Stimulated activated CD4-positive, alpha-beta T cell treated with anti-CD3 and anti-CD28 coated beads, Interleukin-15, amount 100 ng/mL, for 24 hours (primary cell): ENCODE data around the gene MAP3K5.
"Not testable (repeated sequence)": the region's sequence is repeated elsewhere in the genome, so short reads cannot be mapped to it uniquely, and the experiment has no call there.

Experiments
- DNase-seq: peaks from one replicate; pipeline ENCODE4 v3.0.0-alpha.2; 2020

MAP3K5 gene

DNA sequence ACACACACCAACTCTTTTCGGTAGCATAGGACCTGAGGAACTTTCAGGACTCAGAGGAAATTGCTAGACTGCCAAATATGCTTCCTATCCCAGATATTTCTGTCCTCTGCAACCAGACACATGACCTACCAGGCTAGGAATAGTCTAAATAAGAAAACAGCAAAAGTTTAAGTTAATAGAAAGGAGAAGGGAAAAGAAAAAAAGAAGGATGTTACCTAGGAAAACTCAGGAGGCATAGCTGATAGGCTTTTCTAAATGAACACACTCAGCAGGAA lies 74.6 kb downstream of the MAP3K5 start:
- no peak for DNase-seq

- no peak for DNase-seq
Measured at GRCh38 chr6:136716917-136717715, 75.2 kb downstream of the MAP3K5 start.

GRCh38 chr6:136712642-136713041 lies 79.6 kb downstream of the MAP3K5 start:
- not testable (repeated sequence) for DNase-seq

DNA sequence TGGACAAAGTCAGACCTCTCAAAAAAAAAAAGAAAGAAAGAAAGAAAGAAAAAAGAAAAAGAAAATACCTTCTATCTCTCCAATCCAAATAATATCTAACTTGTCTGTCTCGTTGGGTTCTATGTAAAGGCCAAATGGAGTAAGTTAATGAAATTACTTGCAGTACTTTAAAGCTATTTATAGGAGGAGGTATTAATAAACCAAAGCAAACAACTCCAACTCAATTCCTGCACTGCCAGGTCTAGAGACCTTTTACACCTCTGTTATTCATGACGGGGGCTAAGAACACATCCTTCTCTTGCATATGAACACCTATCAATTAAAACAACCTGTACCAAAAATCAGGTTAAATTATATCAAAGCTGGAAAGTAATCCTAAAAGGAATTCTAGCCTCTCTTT lies 80.6 kb downstream of the MAP3K5 start:
- no peak for DNase-seq

- DNase-seq, result no peak
Measured at GRCh38 chr6:136710877-136711552, 81.3 kb downstream of the MAP3K5 start.

DNA sequence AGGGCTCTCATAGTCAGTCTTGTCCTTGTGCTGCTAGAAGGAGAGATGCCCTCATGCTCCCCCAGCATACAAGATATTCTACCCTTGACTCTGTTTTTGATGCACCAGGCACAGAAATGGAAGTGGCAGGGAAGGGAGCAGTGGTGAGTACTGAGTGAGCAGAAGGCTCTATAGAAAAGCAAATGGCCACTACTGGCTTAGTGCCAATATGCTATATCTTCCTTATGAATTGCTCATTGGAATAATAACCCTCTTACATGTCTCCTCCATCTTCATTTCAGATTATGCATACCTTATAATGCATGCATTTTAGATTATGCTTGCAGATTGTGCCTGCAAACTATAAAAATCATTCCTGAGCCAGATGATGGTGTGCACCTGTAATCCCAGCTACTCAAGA lies 82.8 kb downstream of the MAP3K5 start:
- DNase-seq, result no peak

DNA sequence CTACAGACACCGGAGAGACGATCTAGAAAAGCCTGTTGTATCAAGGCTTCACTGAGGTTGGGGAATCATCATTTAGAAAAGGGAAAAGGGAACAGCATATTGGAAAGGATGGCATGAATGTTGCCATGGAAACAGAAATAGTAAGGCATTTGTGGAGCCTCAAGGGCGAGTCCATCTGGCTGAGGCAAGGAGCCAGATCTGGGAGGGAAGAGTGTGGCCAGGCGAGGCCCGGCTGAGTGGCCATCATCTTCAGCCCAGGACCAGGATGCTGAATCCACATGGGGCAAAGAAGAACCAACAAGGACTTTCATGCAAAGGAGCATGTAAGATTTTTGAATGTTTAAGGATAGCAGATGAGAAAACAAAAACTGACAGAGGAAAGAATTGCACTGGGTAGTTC lies 85.8 kb downstream of the MAP3K5 start:
- DNase-seq, result no peak

- DNase-seq, result no peak
Measured at GRCh38 chr6:136703331-136703865, 88.9 kb downstream of the MAP3K5 start.

- DNase-seq, result no peak
Measured at GRCh38 chr6:136701045-136701444, 91.2 kb downstream of the MAP3K5 start.

DNA sequence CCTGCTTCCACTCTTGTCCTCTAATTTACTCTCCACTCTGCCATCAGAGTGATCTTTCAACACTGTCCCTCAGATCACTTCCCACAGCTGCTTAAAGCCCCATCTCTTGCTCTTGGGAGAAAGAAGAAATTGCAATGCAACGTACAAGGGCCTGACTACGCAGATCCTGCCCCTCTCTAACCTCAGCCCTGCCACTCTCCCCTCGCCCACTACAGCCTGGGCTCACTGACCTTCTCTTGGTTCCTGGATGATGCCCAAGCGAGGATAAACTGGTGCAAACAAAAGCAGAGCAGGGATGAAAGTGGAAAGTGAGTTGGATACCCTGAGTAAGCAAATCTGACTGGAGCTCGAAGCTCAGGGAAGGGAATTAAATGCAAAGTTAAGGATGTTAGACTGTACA lies 92.9 kb downstream of the MAP3K5 start:
- DNase-seq, result no peak

- DNase-seq, result no peak
Measured at GRCh38 chr6:136696783-136697364, 95.4 kb downstream of the MAP3K5 start.

- DNase-seq, result no peak
Measured at GRCh38 chr6:136696238-136696637, 96.0 kb downstream of the MAP3K5 start.

DNA sequence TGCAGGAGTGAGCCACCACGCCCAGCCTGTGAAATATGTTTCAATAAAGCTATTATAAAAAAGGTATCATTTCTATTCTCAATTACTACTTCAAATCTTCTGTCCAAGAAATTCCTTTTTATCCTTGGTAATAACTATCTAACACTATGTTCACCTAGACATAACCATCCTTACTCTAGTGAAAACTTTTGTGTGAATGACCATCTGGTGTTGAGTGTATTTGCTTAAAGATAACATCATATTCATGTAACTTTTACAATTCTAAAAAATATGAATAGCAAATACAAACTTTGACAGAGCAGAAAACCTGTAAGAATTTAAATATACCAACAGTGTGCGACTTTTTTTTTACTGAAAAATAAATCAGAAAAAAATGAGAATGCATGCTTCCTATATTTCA lies 96.9 kb downstream of the MAP3K5 start:
- no peak for DNase-seq

- no peak for DNase-seq
Measured at GRCh38 chr6:136693090-136693489, 99.2 kb downstream of the MAP3K5 start.

DNA sequence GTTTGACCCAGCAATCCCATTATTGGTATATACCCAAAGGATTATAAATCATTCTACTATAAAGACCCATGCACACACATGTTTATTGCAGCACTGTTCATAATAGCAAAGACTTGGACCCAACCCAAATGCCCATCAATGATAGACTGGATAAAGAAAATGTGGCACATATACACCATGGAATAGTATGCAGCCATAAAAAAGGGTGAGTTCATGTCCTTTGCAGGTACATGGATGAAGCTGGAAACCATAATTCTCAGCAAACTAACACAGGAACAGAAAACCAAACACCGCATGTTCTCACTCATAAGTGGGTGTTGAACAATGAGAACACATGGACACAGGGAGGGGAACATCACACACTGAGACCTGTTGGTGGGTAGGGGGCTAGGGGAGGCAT lies 104.4 kb downstream of the MAP3K5 start:
- not testable (repeated sequence) for DNase-seq

GRCh38 chr6:136685540-136686108 lies 106.7 kb downstream of the MAP3K5 start:
- DNase-seq, result no peak

- no peak for DNase-seq
Measured at GRCh38 chr6:136684466-136684865, 107.8 kb downstream of the MAP3K5 start.

DNA sequence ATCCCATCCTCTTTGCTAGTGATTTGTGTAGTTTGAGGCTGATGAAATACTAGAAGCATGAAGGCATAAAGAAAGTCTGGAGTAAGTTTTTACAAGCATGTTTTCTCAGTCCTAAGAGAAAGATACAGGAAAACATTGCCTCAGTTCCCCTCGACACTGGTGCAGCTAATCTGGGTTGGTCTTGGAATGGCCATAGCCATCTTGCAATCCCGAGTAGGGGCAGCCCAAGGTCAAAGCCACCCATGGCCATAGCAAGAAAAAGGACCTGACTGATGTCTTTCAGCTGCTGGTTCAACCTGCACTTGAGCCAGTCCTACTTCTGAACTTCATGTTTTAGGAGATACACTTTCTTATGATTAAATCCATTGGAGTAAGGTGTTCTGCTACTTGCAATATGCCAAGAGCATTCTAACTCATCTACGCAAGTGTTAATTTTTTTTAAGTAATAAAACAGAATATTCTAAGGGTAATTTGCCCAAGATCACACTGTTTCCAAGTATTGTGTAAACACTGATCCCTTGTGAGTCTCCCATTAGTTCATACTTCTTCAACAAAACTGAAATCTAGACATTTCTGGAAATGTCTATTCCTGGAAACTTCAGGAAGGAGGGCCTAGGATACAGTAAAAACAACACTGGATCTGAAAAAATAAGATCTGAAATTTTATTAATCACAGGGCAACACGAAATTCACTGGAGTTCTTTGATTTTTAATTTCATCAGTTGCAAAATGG lies 108.9 kb downstream of the MAP3K5 start:
- DNase-seq, result no peak

- no peak for DNase-seq
Measured at GRCh38 chr6:136682292-136682691, 110.0 kb downstream of the MAP3K5 start.

GRCh38 chr6:136677822-136678221 lies 114.5 kb downstream of the MAP3K5 start:
- no peak for DNase-seq

DNA sequence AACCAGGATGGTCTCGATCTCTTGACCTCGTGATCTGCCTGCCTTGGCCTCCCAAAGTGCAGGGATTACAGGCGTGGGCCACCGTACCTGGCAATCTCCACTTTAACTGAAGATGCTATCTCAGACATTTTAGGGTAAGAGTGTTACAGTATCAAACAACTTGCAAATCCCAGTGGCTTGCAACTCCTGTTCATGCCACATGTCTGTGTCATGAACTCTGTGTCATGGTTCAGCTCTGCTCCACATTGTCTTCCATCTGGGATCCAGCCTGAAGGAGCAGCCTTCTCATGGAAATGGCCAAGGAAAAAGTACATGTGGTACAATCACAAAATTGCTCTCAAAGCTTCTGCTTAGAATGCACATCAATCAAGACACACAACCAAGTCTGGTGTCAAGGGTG lies 114.9 kb downstream of the MAP3K5 start:
- no peak for DNase-seq

DNA sequence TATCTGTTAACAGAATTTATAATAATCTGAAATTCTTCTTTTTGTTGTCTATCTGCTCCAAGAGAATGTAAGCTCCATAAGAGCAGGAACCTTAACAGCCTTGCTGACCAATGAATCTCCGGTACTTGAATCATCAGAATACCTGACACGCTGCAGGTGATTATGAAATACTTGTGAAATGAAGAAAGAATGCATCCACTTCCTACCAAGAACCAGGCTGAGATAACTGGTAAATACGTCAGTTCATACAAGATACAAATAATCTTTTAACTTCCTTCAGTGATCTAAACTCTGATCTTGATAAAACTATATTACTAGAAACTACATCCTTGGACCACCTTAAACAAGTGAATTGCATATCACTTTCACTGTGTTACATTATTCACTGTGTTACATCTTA lies 116.2 kb downstream of the MAP3K5 start:
- DNase-seq, result no peak

DNA sequence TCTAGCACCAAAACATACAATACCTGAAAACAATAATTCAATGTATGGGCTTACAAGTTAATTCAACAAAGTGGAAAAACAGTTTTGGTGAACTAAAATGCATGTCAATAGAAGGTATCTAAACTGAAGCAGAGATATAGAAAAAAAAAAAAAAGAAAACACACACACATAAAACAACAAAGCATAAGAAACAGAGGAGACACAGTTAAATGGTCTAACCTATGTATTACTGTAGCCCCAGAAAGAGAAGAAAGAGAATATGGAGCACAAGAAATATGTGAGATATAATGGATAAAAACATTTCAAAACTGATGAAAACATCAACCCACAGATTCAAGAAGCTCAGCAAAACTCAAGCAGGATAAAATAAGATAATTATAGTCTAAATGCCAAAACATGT lies 118.7 kb downstream of the MAP3K5 start:
- no peak for DNase-seq
